Measurements from ENCODE around the gene PCDHGA3.
"Not testable (repeated sequence)": the region's sequence is repeated elsewhere in the genome, so short reads cannot be mapped to it uniquely, and the experiment has no call there.

The PCDHGA3 gene

DNA sequence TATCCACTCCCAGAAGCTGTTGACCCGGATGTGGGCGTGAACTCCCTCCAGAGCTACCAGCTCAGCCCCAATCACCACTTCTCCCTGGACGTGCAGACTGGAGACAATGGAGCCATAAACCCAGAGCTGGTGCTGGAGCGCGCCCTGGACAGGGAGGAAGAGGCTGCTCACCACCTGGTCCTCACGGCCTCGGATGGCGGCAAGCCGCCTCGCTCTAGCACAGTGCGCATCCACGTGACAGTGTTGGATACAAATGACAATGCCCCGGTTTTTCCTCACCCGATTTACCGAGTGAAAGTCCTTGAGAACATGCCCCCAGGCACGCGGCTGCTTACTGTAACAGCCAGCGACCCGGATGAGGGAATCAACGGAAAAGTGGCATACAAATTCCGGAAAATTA, 49.6 kb downstream of the PCDHGA3 start:
- Histone ChIP-seq H3K27me3 (ENCODE audit: control insufficient read depth in 5 of 5, insufficient read depth in 4 of 5, low read length in 5 of 5) (peaks cover 0 to 10% (median 4%) of the 10 kb centered on the region in 5 donors), H3K4me1 (ENCODE audit: control insufficient read depth in 5 of 5, insufficient read depth in 5 of 5, low read length in 5 of 5) (no peaks in the 10 kb centered on the region), H3K36me3 (ENCODE audit: control insufficient read depth in 5 of 5, insufficient read depth in 5 of 5, low read length in 5 of 5) (no peaks in the 10 kb centered on the region), H3K27ac (ENCODE audit: low read depth, low read length) (no peak overlapping the region), H3K9me3 (ENCODE audit: control insufficient read depth in 5 of 5, low read length in 5 of 5) (peaks cover 30 to 75% (median 55%) of the 10 kb centered on the region in 5 donors), H3K9ac (ENCODE audit: low read length in 5 of 5) (no peak overlapping the region), H3K4me3 (ENCODE audit: low read depth in 1 of 5, low read length in 5 of 5) (peak overlapping the region in 4 of 5 donors; percentile 17 to 52 (median 20))

DNA sequence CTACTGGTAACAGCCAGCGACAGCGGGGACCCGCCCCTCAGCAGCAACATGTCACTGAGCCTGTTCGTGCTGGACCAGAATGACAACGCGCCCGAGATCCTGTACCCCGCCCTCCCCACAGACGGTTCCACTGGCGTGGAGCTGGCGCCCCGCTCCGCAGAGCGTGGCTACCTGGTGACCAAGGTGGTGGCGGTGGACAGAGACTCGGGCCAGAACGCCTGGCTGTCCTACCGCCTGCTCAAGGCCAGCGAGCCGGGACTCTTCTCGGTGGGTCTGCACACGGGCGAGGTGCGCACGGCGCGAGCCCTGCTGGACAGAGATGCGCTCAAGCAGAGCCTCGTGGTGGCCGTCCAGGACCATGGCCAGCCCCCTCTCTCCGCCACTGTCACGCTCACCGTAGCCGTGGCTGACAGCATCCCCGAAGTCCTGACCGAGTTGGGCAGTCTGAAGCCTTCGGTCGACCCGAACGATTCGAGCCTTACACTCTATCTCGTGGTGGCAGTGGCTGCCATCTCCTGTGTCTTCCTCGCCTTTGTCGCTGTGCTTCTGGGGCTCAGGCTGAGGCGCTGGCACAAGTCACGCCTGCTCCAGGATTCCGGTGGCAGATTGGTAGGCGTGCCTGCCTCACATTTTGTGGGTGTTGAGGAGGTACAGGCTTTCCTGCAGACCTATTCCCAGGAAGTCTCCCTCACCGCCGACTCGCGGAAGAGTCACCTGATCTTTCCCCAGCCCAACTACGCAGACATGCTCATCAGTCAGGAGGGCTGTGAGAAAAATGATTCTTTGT, 51.0 kb downstream of the PCDHGA3 start:
- H3K4me1 ChIP-seq (ENCODE audit: control insufficient read depth in 5 of 5, insufficient read depth in 5 of 5, low read length in 5 of 5); H3K27ac ChIP-seq (ENCODE audit: low read depth, low read length); H3K36me3 ChIP-seq (ENCODE audit: control insufficient read depth in 5 of 5, insufficient read depth in 5 of 5, low read length in 5 of 5); H3K9ac ChIP-seq (ENCODE audit: low read length in 5 of 5): not testable (repeated sequence)
- peak overlapping the region in 3 of 5 donors; percentile 11 to 35 (median 28) for H3K4me3 ChIP-seq (ENCODE audit: low read depth in 1 of 5, low read length in 5 of 5)
- peaks cover 0 to 14% (median 6%) of the 10 kb centered on the region in 5 donors for H3K27me3 ChIP-seq (ENCODE audit: control insufficient read depth in 5 of 5, insufficient read depth in 4 of 5, low read length in 5 of 5)
- H3K9me3 ChIP-seq (ENCODE audit: control insufficient read depth in 5 of 5, low read length in 5 of 5): peaks cover 33 to 75% (median 54%) of the 10 kb centered on the region in 5 donors

Data from subcutaneous abdominal adipose tissue (tissue), 5 donors.